WTC11 (cell line): ENCODE results near the gene HAUS8. TPM values are rescaled to one million over a fixed set of nuclear protein-coding genes. Genes with fewer than 3 reads are reported as not detected.

Source experiments
- ATAC-seq: fragments of 200-7000 bp; cut with Tn5 transposase; 2 replicates; pipeline ENCODE4 v1.10.0; 2021; ENCODE audit warnings: mild to moderate bottlenecking, moderate library complexity
- CTCF ChIA-PET: fragments of 300-600 bp; sonication (Branson Sonifier 250); formaldehyde crosslinking; loops from one replicate; lab custom pipeline; 2021; ENCODE audit warnings: antibody characterized with exemption; lab: Charles Lee
- POLR2A ChIA-PET: fragments of 350-600 bp; sonication (Branson Sonifier 250); formaldehyde crosslinking; loops from one replicate; lab custom pipeline; 2021; ENCODE audit warnings: antibody characterized with exemption; lab: Charles Lee
- DNase-seq: peaks from one replicate; pipeline ENCODE4 v3.0.0; 2021; ENCODE audit warnings: low spot score
- H3K27ac Mint-ChIP-seq: 2 replicates; pipeline ENCODE4 v1.8.0; 2021; ENCODE audit warnings: mixed read lengths
- H3K27me3 Mint-ChIP-seq: 2 replicates; pipeline ENCODE4 v1.8.0; 2021; ENCODE audit warnings: low read depth, mild to moderate bottlenecking, moderate library complexity, mixed read lengths
- H3K36me3 Mint-ChIP-seq: 2 replicates; pipeline ENCODE4 v1.8.0; 2021; ENCODE audit warnings: mixed read lengths
- H3K4me1 Mint-ChIP-seq: 2 replicates; pipeline ENCODE4 v1.8.0; 2022; ENCODE audit warnings: mixed read lengths
- H3K4me3 Mint-ChIP-seq: 2 replicates; pipeline ENCODE4 v1.8.0; 2021; ENCODE audit warnings: mild to moderate bottlenecking, moderate library complexity, mixed read lengths
- H3K9me3 Mint-ChIP-seq: 2 replicates; pipeline ENCODE4 v1.8.0; 2021; ENCODE audit warnings: mixed read lengths
- ATF1 ChIP-seq: sonication (generic); formaldehyde crosslinking; IDR thresholded peaks from 2 replicates; pipeline ENCODE4 v1.8.1; 2023; ENCODE audit warnings: mild to moderate bottlenecking, moderate library complexity, missing genetic modification reagents
- ATF2 ChIP-seq: sonication (generic); formaldehyde crosslinking; IDR thresholded peaks from 2 replicates; pipeline ENCODE4 v1.8.1; 2022; ENCODE audit warnings: low read depth, missing genetic modification reagents, borderline replicate concordance
- CDX4 ChIP-seq: fragments of 250-450 bp; sonication (Bioruptor Pico); IDR thresholded peaks from 2 replicates; pipeline ENCODE4 v1.9.0; 2021; ENCODE audit warnings: moderate library complexity, mild to moderate bottlenecking, inconsistent platforms, borderline replicate concordance
- E2F1 ChIP-seq: sonication (generic); formaldehyde crosslinking; IDR thresholded peaks from 2 replicates; pipeline ENCODE4 v1.8.0; 2022; ENCODE audit warnings: mild to moderate bottlenecking, missing genetic modification reagents
- E2F5 ChIP-seq: sonication (generic); formaldehyde crosslinking; IDR thresholded peaks from 2 replicates; pipeline ENCODE4 v1.8.1; 2022; ENCODE audit warnings: mild to moderate bottlenecking, moderate library complexity, missing genetic modification reagents
- ETV6 ChIP-seq: sonication (generic); formaldehyde crosslinking; IDR thresholded peaks from 2 replicates; pipeline ENCODE4 v1.8.1; 2022; ENCODE audit warnings: mild to moderate bottlenecking, missing genetic modification reagents
- GRHL2 ChIP-seq: fragments of 250-450 bp; sonication (Bioruptor Pico); IDR thresholded peaks from 2 replicates; pipeline ENCODE4 v1.8.0; 2022; ENCODE audit warnings: mild to moderate bottlenecking, moderate library complexity; ENCODE audit not compliant: insufficient replicate concordance, severe bottlenecking
- HMGXB4 ChIP-seq: sonication (generic); formaldehyde crosslinking; IDR thresholded peaks from 2 replicates; pipeline ENCODE4 v1.8.1; 2023; ENCODE audit warnings: mild to moderate bottlenecking, moderate library complexity, missing genetic modification reagents
- KAT7 ChIP-seq: sonication (generic); formaldehyde crosslinking; IDR thresholded peaks from 2 replicates; pipeline ENCODE4 v1.8.1; 2023; ENCODE audit warnings: missing genetic modification reagents, mild to moderate bottlenecking, borderline replicate concordance
- OVOL2 ChIP-seq: fragments of 250-450 bp; sonication (Bioruptor Pico); IDR thresholded peaks from 2 replicates; pipeline ENCODE4 v1.9.0; 2021; ENCODE audit warnings: mild to moderate bottlenecking, borderline replicate concordance
- PREB ChIP-seq: sonication (generic); formaldehyde crosslinking; IDR thresholded peaks from 2 replicates; pipeline ENCODE4 v1.8.1; 2022; ENCODE audit warnings: mild to moderate bottlenecking, missing genetic modification reagents, moderate library complexity, borderline replicate concordance
- RORB ChIP-seq: fragments of 250-450 bp; sonication (Bioruptor Pico); IDR thresholded peaks from 2 replicates; pipeline ENCODE4 v1.9.0; 2021; ENCODE audit warnings: mild to moderate bottlenecking
- SP1 ChIP-seq: sonication (generic); formaldehyde crosslinking; conservative IDR thresholded peaks from 2 replicates; pipeline ENCODE4 v1.8.1; 2022; ENCODE audit warnings: missing genetic modification reagents
- STAT6 ChIP-seq: sonication (generic); formaldehyde crosslinking; conservative IDR thresholded peaks from 2 replicates; pipeline ENCODE4 v1.8.1; 2023; ENCODE audit warnings: mild to moderate bottlenecking, low read depth, missing genetic modification reagents, moderate library complexity
- TP53 ChIP-seq: sonication (generic); formaldehyde crosslinking; IDR thresholded peaks from 2 replicates; pipeline ENCODE4 v1.8.1; 2023; ENCODE audit warnings: mild to moderate bottlenecking, missing genetic modification reagents
- ZMAT4 ChIP-seq: fragments of 250-450 bp; sonication (Bioruptor Pico); IDR thresholded peaks from 2 replicates; pipeline ENCODE4 v1.9.0; 2021; ENCODE audit warnings: mild to moderate bottlenecking
- ZNF121 ChIP-seq: sonication (generic); formaldehyde crosslinking; IDR thresholded peaks from 2 replicates; pipeline ENCODE4 v1.8.0; 2023; ENCODE audit warnings: missing genetic modification reagents
- ZNF138 ChIP-seq: sonication (generic); formaldehyde crosslinking; conservative IDR thresholded peaks from 2 replicates; pipeline ENCODE4 v1.8.1; 2022; ENCODE audit warnings: mild to moderate bottlenecking, moderate library complexity, missing genetic modification reagents
- ZNF425 ChIP-seq: fragments of 250-450 bp; sonication (Bioruptor Pico); conservative IDR thresholded peaks from 2 replicates; pipeline ENCODE4 v1.9.0; 2021; ENCODE audit warnings: mild to moderate bottlenecking
- ZNF671 ChIP-seq: fragments of 250-450 bp; sonication (Bioruptor Pico); IDR thresholded peaks from 2 replicates; pipeline ENCODE4 v1.8.0; 2021; ENCODE audit warnings: mild to moderate bottlenecking
- total RNA-seq: library from RNA; stranded (reverse); gene quantifications from 3 replicates; pipeline ENCODE4 v1.2.3, GENCODE V29; 2021

HAUS8 gene
- total RNA-seq, 1 experiment from 2014 or later: 29.7 TPM

GRCh38 chr19:17109962-17110598 is 34.8 kb upstream of the HAUS8 start (continued):
- TF ChIP-seq GRHL2 (CRISPR knock-in tag) (no peak), ZNF671 (CRISPR knock-in tag) (no peak), ZNF425 (CRISPR knock-in tag) (no peak), SP1 (CRISPR knock-in tag) (no peak), E2F5 (no peak), STAT6 (CRISPR knock-in tag) (no peak), TP53 (CRISPR knock-in tag) (no peak), ATF2 (CRISPR knock-in tag) (no peak), KAT7 (CRISPR knock-in tag) (no peak)

- Mint-ChIP-seq H3K9me3 (no peaks in the 10 kb centered on the region), H3K4me1 (peaks cover 23% of the 10 kb centered on the region), H3K27ac (peak overlapping the region; percentile 63; the same call in 1 of the 2 replicates), H3K27me3 (no peaks in the 10 kb centered on the region), H3K36me3 (peaks cover 11% of the 10 kb centered on the region; the same call in 1 of the 2 replicates), H3K4me3 (no peak overlapping the region)
- ATAC-seq (no peak), DNase-seq (no peak)
- POLR2A ChIA-PET: no interaction called here
- CTCF ChIA-PET: no interaction called here
- TF ChIP-seq E2F5 (no peak), ZNF671 (CRISPR knock-in tag) (no peak), GRHL2 (CRISPR knock-in tag) (no peak), PREB (CRISPR knock-in tag) (no peak), CDX4 (CRISPR knock-in tag) (no peak), ZNF138 (no peak), OVOL2 (no peak), ETV6 (CRISPR knock-in tag) (no peak), RORB (CRISPR knock-in tag) (no peak), ATF1 (no peak), ZMAT4 (CRISPR knock-in tag) (no peak), ZNF121 (CRISPR knock-in tag) (no peak), HMGXB4 (CRISPR knock-in tag) (no peak), E2F1 (no peak)
Observed at GRCh38 chr19:17109300-17109699, 34.0 kb upstream of the HAUS8 start.
